CD4-positive, alpha-beta T cell (primary cell): Measurements from ENCODE around the gene DNAAF9. TPM values are rescaled to one million over a fixed set of nuclear protein-coding genes. Genes with fewer than 3 reads are reported as not detected.
A peak's percentile ranks its signal among the peaks of the same experiment; 100 is the strongest.

Experiments used
- ATAC-seq: fragments of 200-7000 bp; cut with Tn5 transposase; one replicate; pipeline ENCODE4 v1.10.0; 2022; ENCODE audit warnings: mild to moderate bottlenecking; ENCODE audit not compliant: poor library complexity
- CTCF ChIA-PET: fragments of 350-600 bp; sonication (Branson Sonifier 250); formaldehyde crosslinking; loops from one replicate; lab custom pipeline; 2021; ENCODE audit warnings: antibody characterized with exemption, inconsistent platforms; lab: Charles Lee
- POLR2A ChIA-PET: fragments of 350-600 bp; sonication (Branson Sonifier 250); formaldehyde crosslinking; loops from one replicate; lab custom pipeline; 2021; ENCODE audit warnings: antibody characterized with exemption, inconsistent platforms; lab: Charles Lee
- DNase-seq, 14 experiments: peaks; one replicate each; pipeline ENCODE4 v3.0.0-alpha.2; 2013 to 2020; ENCODE audit warnings: mixed read lengths in 2 of 14
- H3K27ac ChIP-seq, 2 donors: one replicate each; pipeline versions ENCODE4 v1.5.1 to v1.7.0; 2013; ENCODE audit warnings: low read length in 2 of 2, low read depth in 1 of 2, mild to moderate bottlenecking in 1 of 2
- H3K27me3 ChIP-seq, 2 experiments: 1 replicate in 1 of 2; 2 replicates in 1 of 2; pipeline versions ENCODE4 v1.6.1 to v1.7.0; 2013; ENCODE audit warnings: low read length in 2 of 2, control low read depth in 1 of 2, mild to moderate bottlenecking in 1 of 2, moderate library complexity in 1 of 2; ENCODE audit not compliant: insufficient read depth in 2 of 2, control insufficient read depth in 1 of 2
- H3K36me3 ChIP-seq: one replicate; pipeline ENCODE4 v1.6.1; 2013; ENCODE audit warnings: low read length, control low read depth; ENCODE audit not compliant: insufficient read depth
- H3K4me1 ChIP-seq: one replicate; pipeline ENCODE4 v1.6.1; 2013; ENCODE audit warnings: low read length, control low read depth; ENCODE audit not compliant: insufficient read depth
- H3K4me3 ChIP-seq: one replicate; pipeline ENCODE4 v1.5.1; 2013; ENCODE audit warnings: mild to moderate bottlenecking, low read length, moderate library complexity
- H3K9me3 ChIP-seq, 2 experiments: 1 replicate in 1 of 2; 2 replicates in 1 of 2; pipeline versions ENCODE4 v1.6.1 to v1.7.0; 2013; ENCODE audit warnings: low read length in 2 of 2, mild to moderate bottlenecking in 2 of 2, control low read depth in 1 of 2, moderate library complexity in 1 of 2; ENCODE audit not compliant: control insufficient read depth in 1 of 2, insufficient read depth in 1 of 2
- H3K27ac Mint-ChIP-seq: one replicate; pipeline ENCODE4 v1.8.0; 2020; ENCODE audit warnings: mixed read lengths
- H3K27me3 Mint-ChIP-seq: one replicate; pipeline ENCODE4 v1.8.0; 2021; ENCODE audit warnings: mixed read lengths
- H3K36me3 Mint-ChIP-seq: one replicate; pipeline ENCODE4 v1.8.0; 2021; ENCODE audit warnings: low read depth, mixed read lengths
- H3K4me1 Mint-ChIP-seq: one replicate; pipeline ENCODE4 v1.8.0; 2021; ENCODE audit warnings: low read depth, mixed read lengths
- H3K4me3 Mint-ChIP-seq: one replicate; pipeline ENCODE4 v1.8.0; 2020; ENCODE audit warnings: mild to moderate bottlenecking, mixed read lengths
- H3K9me3 Mint-ChIP-seq: one replicate; pipeline ENCODE4 v1.8.0; 2020; ENCODE audit warnings: mixed read lengths
- CTCF ChIP-seq: fragments of 200-600 bp; IDR thresholded peaks from one replicate; pipeline ENCODE4 v1.8.0; 2022; ENCODE audit warnings: antibody characterized with exemption, mild to moderate bottlenecking
- intact Hi-C, 2 experiments: fragments of 100-400 bp; cut with DNase I in 1 of 2; cut with micrococcal nuclease in 1 of 2; formaldehyde crosslinking; loops; one replicate each; pipeline versions ENCODE4 v1.15.1 to v1.9.0; 2023 to 2025; cut with DNase I, micrococcal nuclease
- total RNA-seq, 174 experiments: library from RNA in 2 of 174; stranded (reverse) in 2 of 174; gene quantifications; one replicate each; pipeline ENCODE4 v1.2.3 and lab custom pipeline; 2021 to 2026

DNAAF9 gene
- total RNA-seq, 2 experiments from 2014 or later: 3.0 TPM

GRCh38 chr20:3374296-3374695 is 33.2 kb downstream of the DNAAF9 start:
- intact Hi-C loops: no loop called here
- Histone ChIP-seq H3K4me1 (no peaks in the 10 kb centered on the region), H3K27me3 (no peaks in the 10 kb centered on the region), H3K27ac (no peak overlapping the region), H3K4me3 (no peak overlapping the region), H3K36me3 (peaks cover 38% of the 10 kb centered on the region), H3K9me3 (no peaks in the 10 kb centered on the region)
- ATAC-seq (no peak), DNase-seq (no peak)
- ChIA-PET CTCF (no interaction called here), POLR2A (no interaction called here)
- no peaks in the 10 kb centered on the region for H3K9me3 Mint-ChIP-seq
- H3K4me3 Mint-ChIP-seq: no peak overlapping the region
- no peak for TF ChIP-seq CTCF
- H3K4me1 Mint-ChIP-seq: no peaks in the 10 kb centered on the region
- peaks cover 70% of the 10 kb centered on the region for H3K36me3 Mint-ChIP-seq
- H3K27ac Mint-ChIP-seq: no peak overlapping the region
- no peaks in the 10 kb centered on the region for H3K27me3 Mint-ChIP-seq

- Histone ChIP-seq H3K9me3 (no peaks in the 10 kb centered on the region), H3K4me1 (no peaks in the 10 kb centered on the region), H3K27ac (no peak overlapping the region), H3K36me3 (peaks cover 36% of the 10 kb centered on the region), H3K27me3 (no peaks in the 10 kb centered on the region), H3K4me3 (no peak overlapping the region)
- no peaks in the 10 kb centered on the region for H3K9me3 Mint-ChIP-seq
- ChIA-PET CTCF (no interaction called here), POLR2A (no interaction called here)
- no peak for TF ChIP-seq CTCF
- ATAC-seq (no peak), DNase-seq (peak in 2 of 14 experiments; percentile 15 to 16)
- H3K27me3 Mint-ChIP-seq: no peaks in the 10 kb centered on the region
- intact Hi-C loops: no loop called here
- H3K4me1 Mint-ChIP-seq: peaks cover 5% of the 10 kb centered on the region
- no peak overlapping the region for H3K4me3 Mint-ChIP-seq
- no peak overlapping the region for H3K27ac Mint-ChIP-seq
- H3K36me3 Mint-ChIP-seq: peaks cover 56% of the 10 kb centered on the region
These were observed 35.7 kb downstream of the DNAAF9 start for GRCh38 chr20:3371754-3372153.

- Mint-ChIP-seq H3K4me3 (peak overlapping the region; percentile 38), H3K4me1 (peaks cover 5% of the 10 kb centered on the region), H3K27me3 (no peaks in the 10 kb centered on the region), H3K9me3 (no peaks in the 10 kb centered on the region), H3K36me3 (peaks cover 17% of the 10 kb centered on the region), H3K27ac (no peak overlapping the region)
- DNase-seq: no peak
- Histone ChIP-seq H3K27me3 (no peaks in the 10 kb centered on the region), H3K4me3 (no peak overlapping the region), H3K36me3 (no peaks in the 10 kb centered on the region), H3K9me3 (no peaks in the 10 kb centered on the region), H3K4me1 (no peaks in the 10 kb centered on the region), H3K27ac (no peak overlapping the region)
- no peak for ATAC-seq
- no peak for TF ChIP-seq CTCF
- ChIA-PET CTCF (no interaction called here), POLR2A (no interaction called here)
- intact Hi-C loops: no loop called here
These were observed 40.4 kb downstream of the DNAAF9 start for GRCh38 chr20:3367089-3367488.
